Memory B cell (primary cell): ENCODE results near the gene PHLPP1.

ENCODE experiments used
- ATAC-seq: fragments of 150-1000 bp; cut with Tn5 transposase; 2 replicates; pipeline ENCODE4 v1.10.0; 2021; ENCODE audit warnings: low read depth, mild to moderate bottlenecking, moderate library complexity
- DNase-seq, 2 donors: peaks; one replicate each; pipeline ENCODE4 v3.0.0; 2022; ENCODE audit warnings: low spot score in 2 of 2
- H3K27ac Mint-ChIP-seq: one replicate; pipeline ENCODE4 v1.8.0; 2022; ENCODE audit warnings: mild to moderate bottlenecking, moderate library complexity, mixed read lengths
- H3K27me3 Mint-ChIP-seq: one replicate; pipeline ENCODE4 v1.8.0; 2022; ENCODE audit warnings: mixed read lengths
- H3K36me3 Mint-ChIP-seq: one replicate; pipeline ENCODE4 v1.8.0; 2022; ENCODE audit warnings: mild to moderate bottlenecking, mixed read lengths
- H3K4me1 Mint-ChIP-seq: one replicate; pipeline ENCODE4 v1.8.0; 2022; ENCODE audit warnings: mixed read lengths
- H3K4me3 Mint-ChIP-seq: one replicate; pipeline ENCODE4 v1.8.0; 2022; ENCODE audit warnings: mild to moderate bottlenecking, moderate library complexity, mixed read lengths
- H3K9me3 Mint-ChIP-seq: one replicate; pipeline ENCODE4 v1.8.0; 2022; ENCODE audit warnings: mixed read lengths

The PHLPP1 gene

GRCh38 chr18:62863579-62864001 is 148.2 kb downstream of the PHLPP1 start:
- no peaks in the 10 kb centered on the region for H3K27me3 Mint-ChIP-seq
- DNase-seq (no peak), ATAC-seq (no peak)

GRCh38 chr18:62865498-62865897 is 150.2 kb downstream of the PHLPP1 start:
- no peak overlapping the region for H3K27ac Mint-ChIP-seq

More at GRCh38 chr18:62863579-62864001, 148.2 kb downstream of the PHLPP1 start:
- no peak overlapping the region for H3K27ac Mint-ChIP-seq
- peaks cover 5% of the 10 kb centered on the region for H3K36me3 Mint-ChIP-seq
- H3K9me3 Mint-ChIP-seq = no peaks in the 10 kb centered on the region
- H3K4me3 Mint-ChIP-seq = no peak overlapping the region
- H3K4me1 Mint-ChIP-seq = no peaks in the 10 kb centered on the region

GRCh38 chr18:62867534-62867933 is 152.2 kb downstream of the PHLPP1 start:
- no peak for ATAC-seq
- no peaks in the 10 kb centered on the region for H3K9me3 Mint-ChIP-seq
- H3K4me1 Mint-ChIP-seq = peaks cover 2% of the 10 kb centered on the region
- no peak overlapping the region for H3K4me3 Mint-ChIP-seq
- H3K36me3 Mint-ChIP-seq = peaks cover 5% of the 10 kb centered on the region
- no peak for DNase-seq
- no peak overlapping the region for H3K27ac Mint-ChIP-seq
- no peaks in the 10 kb centered on the region for H3K27me3 Mint-ChIP-seq

More at GRCh38 chr18:62865498-62865897, 150.2 kb downstream of the PHLPP1 start:
- no peak for DNase-seq
- H3K4me1 Mint-ChIP-seq = peaks cover 2% of the 10 kb centered on the region
- H3K4me3 Mint-ChIP-seq = no peak overlapping the region
- no peaks in the 10 kb centered on the region for H3K27me3 Mint-ChIP-seq
- no peak for ATAC-seq
- no peaks in the 10 kb centered on the region for H3K9me3 Mint-ChIP-seq
- H3K36me3 Mint-ChIP-seq = peaks cover 5% of the 10 kb centered on the region

GRCh38 chr18:62868645-62869044 is 153.3 kb downstream of the PHLPP1 start:
- Mint-ChIP-seq H3K27ac (no peak overlapping the region), H3K4me3 (no peak overlapping the region), H3K4me1 (peaks cover 2% of the 10 kb centered on the region), H3K27me3 (no peaks in the 10 kb centered on the region), H3K9me3 (no peaks in the 10 kb centered on the region), H3K36me3 (peaks cover 5% of the 10 kb centered on the region)
- no peak for ATAC-seq
- no peak for DNase-seq

- no peaks in the 10 kb centered on the region for H3K9me3 Mint-ChIP-seq
- peaks cover 7% of the 10 kb centered on the region for H3K36me3 Mint-ChIP-seq
- DNase-seq (no peak), ATAC-seq (no peak)
- peaks cover 2% of the 10 kb centered on the region for H3K4me1 Mint-ChIP-seq
- H3K27me3 Mint-ChIP-seq = no peaks in the 10 kb centered on the region
- H3K27ac Mint-ChIP-seq = no peak overlapping the region
- H3K4me3 Mint-ChIP-seq = no peak overlapping the region
These were observed 155.3 kb downstream of the PHLPP1 start for GRCh38 chr18:62870643-62871042.

GRCh38 chr18:62875323-62875722 is 160.0 kb downstream of the PHLPP1 start:
- no peaks in the 10 kb centered on the region for H3K9me3 Mint-ChIP-seq

GRCh38 chr18:62876111-62876510 is 160.8 kb downstream of the PHLPP1 start:
- ATAC-seq (no peak), DNase-seq (no peak)
- no peaks in the 10 kb centered on the region for H3K4me1 Mint-ChIP-seq
- H3K4me3 Mint-ChIP-seq = no peak overlapping the region
- H3K9me3 Mint-ChIP-seq = no peaks in the 10 kb centered on the region
- peaks cover 4% of the 10 kb centered on the region for H3K36me3 Mint-ChIP-seq
- no peak overlapping the region for H3K27ac Mint-ChIP-seq
- H3K27me3 Mint-ChIP-seq = no peaks in the 10 kb centered on the region

More at GRCh38 chr18:62875323-62875722, 160.0 kb downstream of the PHLPP1 start:
- Mint-ChIP-seq H3K4me3 (no peak overlapping the region), H3K36me3 (peaks cover 4% of the 10 kb centered on the region), H3K27ac (no peak overlapping the region), H3K4me1 (no peaks in the 10 kb centered on the region), H3K27me3 (no peaks in the 10 kb centered on the region)
- DNase-seq (no peak), ATAC-seq (no peak)

GRCh38 chr18:62876828-62877227 is 161.5 kb downstream of the PHLPP1 start:
- Mint-ChIP-seq H3K27me3 (no peaks in the 10 kb centered on the region), H3K27ac (no peak overlapping the region), H3K4me3 (no peak overlapping the region), H3K9me3 (no peaks in the 10 kb centered on the region), H3K4me1 (no peaks in the 10 kb centered on the region), H3K36me3 (peaks cover 4% of the 10 kb centered on the region)
- ATAC-seq (no peak), DNase-seq (no peak)

- no peaks in the 10 kb centered on the region for H3K4me1 Mint-ChIP-seq
- no peaks in the 10 kb centered on the region for H3K27me3 Mint-ChIP-seq
- peaks cover 6% of the 10 kb centered on the region for H3K36me3 Mint-ChIP-seq
- no peak overlapping the region for H3K4me3 Mint-ChIP-seq
- ATAC-seq = no peak
- no peak overlapping the region for H3K27ac Mint-ChIP-seq
- no peak for DNase-seq
- no peaks in the 10 kb centered on the region for H3K9me3 Mint-ChIP-seq
These were observed 162.3 kb downstream of the PHLPP1 start for GRCh38 chr18:62877411-62878221.

- Mint-ChIP-seq H3K9me3 (no peaks in the 10 kb centered on the region), H3K36me3 (peaks cover 6% of the 10 kb centered on the region), H3K27me3 (no peaks in the 10 kb centered on the region), H3K27ac (no peak overlapping the region), H3K4me1 (no peaks in the 10 kb centered on the region), H3K4me3 (no peak overlapping the region)
- DNase-seq (no peak), ATAC-seq (no peak)
These were observed 163.0 kb downstream of the PHLPP1 start for GRCh38 chr18:62878305-62878704.

GRCh38 chr18:62880034-62880433 is 164.7 kb downstream of the PHLPP1 start:
- Mint-ChIP-seq H3K36me3 (peaks cover 4% of the 10 kb centered on the region), H3K9me3 (no peaks in the 10 kb centered on the region), H3K27ac (peak overlapping the region; percentile 38), H3K4me1 (no peaks in the 10 kb centered on the region), H3K27me3 (no peaks in the 10 kb centered on the region), H3K4me3 (no peak overlapping the region)
- DNase-seq = no peak
- ATAC-seq = no peak

- Mint-ChIP-seq H3K4me3 (no peak overlapping the region), H3K36me3 (peaks cover 4% of the 10 kb centered on the region), H3K27me3 (no peaks in the 10 kb centered on the region), H3K27ac (no peak overlapping the region), H3K4me1 (no peaks in the 10 kb centered on the region), H3K9me3 (no peaks in the 10 kb centered on the region)
- DNase-seq (no peak), ATAC-seq (no peak)
These were observed 165.5 kb downstream of the PHLPP1 start for GRCh38 chr18:62880673-62881364.

- no peaks in the 10 kb centered on the region for H3K4me1 Mint-ChIP-seq
- no peak for DNase-seq
These were observed 166.2 kb downstream of the PHLPP1 start for GRCh38 chr18:62881509-62882016.

GRCh38 chr18:62883937-62884735 is 168.8 kb downstream of the PHLPP1 start:
- no peak overlapping the region for H3K27ac Mint-ChIP-seq
- no peaks in the 10 kb centered on the region for H3K4me1 Mint-ChIP-seq
- H3K4me3 Mint-ChIP-seq = no peak overlapping the region
- peaks cover 4% of the 10 kb centered on the region for H3K36me3 Mint-ChIP-seq
- DNase-seq (no peak), ATAC-seq (no peak)
- no peaks in the 10 kb centered on the region for H3K27me3 Mint-ChIP-seq
- no peaks in the 10 kb centered on the region for H3K9me3 Mint-ChIP-seq

More at GRCh38 chr18:62881509-62882016, 166.2 kb downstream of the PHLPP1 start:
- H3K4me3 Mint-ChIP-seq = no peak overlapping the region
- no peaks in the 10 kb centered on the region for H3K27me3 Mint-ChIP-seq
- no peaks in the 10 kb centered on the region for H3K9me3 Mint-ChIP-seq
- no peak overlapping the region for H3K27ac Mint-ChIP-seq
- H3K36me3 Mint-ChIP-seq = peaks cover 4% of the 10 kb centered on the region
- no peak for ATAC-seq
